GM06990 (cell line): Measurements from ENCODE around the gene SUPT3H.

Experiments used
- DNase-seq: peaks from one replicate; pipeline ENCODE4 v3.0.0-alpha.2; 2011; ENCODE audit not compliant: insufficient read length; ENCODE audit errors: extremely low read depth
- H3K27me3 ChIP-seq: replicated peaks from 2 replicates; pipeline ENCODE4 v1.6.0; 2011; ENCODE audit warnings: low read length; ENCODE audit not compliant: control insufficient read depth, insufficient read depth
- H3K36me3 ChIP-seq: 2 replicates; pipeline ENCODE4 v1.5.1; 2011; ENCODE audit warnings: low read length; ENCODE audit not compliant: control insufficient read depth, insufficient read depth
- H3K4me3 ChIP-seq: replicated peaks from 2 replicates; pipeline ENCODE4 v1.5.1; 2011; ENCODE audit warnings: low read depth, mild to moderate bottlenecking, control low read depth, low read length
- CTCF ChIP-seq: IDR thresholded peaks from 2 replicates; pipeline ENCODE4 v1.5.1; 2011; ENCODE audit warnings: low read length, control low read depth, mild to moderate bottlenecking, inconsistent platforms; ENCODE audit not compliant: insufficient read depth, poor library complexity, severe bottlenecking

Gene SUPT3H

GRCh38 chr6:45021676-45022075 is 356.1 kb downstream of the SUPT3H start:
- Histone ChIP-seq H3K36me3 (no peaks in the 10 kb centered on the region), H3K4me3 (no peak overlapping the region), H3K27me3 (no peaks in the 10 kb centered on the region)
- no peak for DNase-seq
- TF ChIP-seq CTCF, result no peak

- no peak overlapping the region for H3K4me3 ChIP-seq
- DNase-seq, result no peak
- no peak for TF ChIP-seq CTCF
Observed at GRCh38 chr6:45012687-45013086, 365.0 kb downstream of the SUPT3H start.

GRCh38 chr6:45009576-45009975 is 368.2 kb downstream of the SUPT3H start:
- H3K4me3 ChIP-seq, result no peak overlapping the region
- DNase-seq, result no peak
- H3K36me3 ChIP-seq, result no peaks in the 10 kb centered on the region
- no peaks in the 10 kb centered on the region for H3K27me3 ChIP-seq
- TF ChIP-seq CTCF, result no peak

More at GRCh38 chr6:45012687-45013086, 365.0 kb downstream of the SUPT3H start:
- Histone ChIP-seq H3K36me3 (no peaks in the 10 kb centered on the region), H3K27me3 (no peaks in the 10 kb centered on the region)

- TF ChIP-seq CTCF, result no peak
- DNase-seq, result no peak
- H3K27me3 ChIP-seq, result no peaks in the 10 kb centered on the region
- no peaks in the 10 kb centered on the region for H3K36me3 ChIP-seq
- no peak overlapping the region for H3K4me3 ChIP-seq
Observed at GRCh38 chr6:45006893-45007292, 370.8 kb downstream of the SUPT3H start.

- DNase-seq, result no peak
- Histone ChIP-seq H3K27me3 (no peaks in the 10 kb centered on the region), H3K4me3 (no peak overlapping the region), H3K36me3 (no peaks in the 10 kb centered on the region)
- no peak for TF ChIP-seq CTCF
Observed at GRCh38 chr6:45003961-45004360, 373.8 kb downstream of the SUPT3H start.

GRCh38 chr6:45003387-45003786 is 374.3 kb downstream of the SUPT3H start:
- no peak for DNase-seq
- Histone ChIP-seq H3K36me3 (no peaks in the 10 kb centered on the region), H3K4me3 (no peak overlapping the region), H3K27me3 (no peaks in the 10 kb centered on the region)
- TF ChIP-seq CTCF, result no peak
